HEK293 (cell line): Measurements from ENCODE around the gene SNHG17.
"Not testable (repeated sequence)": the region's sequence is repeated elsewhere in the genome, so short reads cannot be mapped to it uniquely, and the experiment has no call there.

Experiments used
- CTCF ChIA-PET: fragments of 350-600 bp; formaldehyde crosslinking; extraction: SDS; loops from one replicate; lab custom pipeline; 2021; ENCODE audit warnings: antibody characterized with exemption; lab: Yijun Ruan, JAX
- POLR2A ChIA-PET: fragments of 300-600 bp; formaldehyde crosslinking; extraction: SDS; loops from one replicate; lab custom pipeline; 2020; ENCODE audit warnings: antibody characterized with exemption, inconsistent platforms; lab: Yijun Ruan, JAX
- H3K27ac ChIP-seq: fragments of 200-500 bp; sonication (Bioruptor generic); 2 replicates; pipeline ENCODE4 v1.5.1; 2014; ENCODE audit warnings: low read depth, low read length, control low read depth, inconsistent platforms; ENCODE audit errors: extremely low read depth
- H3K36me3 ChIP-seq, 2 experiments: fragments of 200-500 bp in 1 of 2; sonication (Bioruptor generic) in 1 of 2; 1 replicate in 1 of 2; 2 replicates in 1 of 2; pipeline ENCODE4 v1.5.1; 2014 to 2017; ENCODE audit warnings: inconsistent platforms in 2 of 2, low read length in 2 of 2; ENCODE audit not compliant: control insufficient read depth in 2 of 2, insufficient read depth in 1 of 2
- H3K4me1 ChIP-seq: fragments of 200-500 bp; sonication (Bioruptor generic); 2 replicates; pipeline ENCODE4 v1.5.1; 2014; ENCODE audit warnings: mild to moderate bottlenecking, low read length, inconsistent platforms; ENCODE audit not compliant: control insufficient read depth, insufficient read depth
- H3K4me3 ChIP-seq: 2 replicates; pipeline ENCODE4 v1.5.1; 2011; ENCODE audit warnings: low read depth, mild to moderate bottlenecking, control low read depth, low read length, moderate library complexity
- H3K9me3 ChIP-seq: fragments of 200-500 bp; sonication (Bioruptor generic); 2 replicates; pipeline ENCODE4 v1.5.1; 2014; ENCODE audit warnings: low read depth, low read length, inconsistent platforms; ENCODE audit not compliant: control insufficient read depth, insufficient read depth
- BCL11A ChIP-seq: fragments of 450-650 bp; formaldehyde crosslinking; IDR thresholded peaks from 2 replicates; pipeline ENCODE4 v1.5.1; 2016; ENCODE audit warnings: low read depth, missing biosample characterization, missing genetic modification characterization
- ZBTB48 ChIP-seq: fragments of 450-650 bp; formaldehyde crosslinking; IDR thresholded peaks from 2 replicates; pipeline ENCODE4 v1.5.1; 2016; ENCODE audit warnings: missing biosample characterization, missing genetic modification characterization
- ZNF112 ChIP-seq: fragments of 450-650 bp; formaldehyde crosslinking; IDR thresholded peaks from 2 replicates; pipeline ENCODE4 v1.5.0; 2017; ENCODE audit warnings: missing biosample characterization, missing genetic modification characterization
- ZNF133 ChIP-seq: fragments of 450-650 bp; formaldehyde crosslinking; IDR thresholded peaks from 2 replicates; pipeline ENCODE4 v1.5.1; 2016; ENCODE audit warnings: missing biosample characterization, missing genetic modification characterization
- ZNF138 ChIP-seq: fragments of 450-650 bp; formaldehyde crosslinking; IDR thresholded peaks from 2 replicates; pipeline ENCODE4 v1.5.1; 2016; ENCODE audit warnings: missing biosample characterization, missing genetic modification characterization, borderline replicate concordance
- ZNF16 ChIP-seq: fragments of 450-650 bp; formaldehyde crosslinking; IDR thresholded peaks from 2 replicates; pipeline ENCODE4 v1.5.1; 2016; ENCODE audit warnings: low read depth, missing biosample characterization, missing genetic modification characterization
- ZNF211 ChIP-seq: fragments of 450-650 bp; formaldehyde crosslinking; IDR thresholded peaks from 2 replicates; pipeline ENCODE4 v1.5.1; 2016; ENCODE audit warnings: low read depth, missing biosample characterization, missing genetic modification characterization
- ZNF280D ChIP-seq: fragments of 450-650 bp; formaldehyde crosslinking; IDR thresholded peaks from 2 replicates; pipeline ENCODE4 v1.5.1; 2016; ENCODE audit warnings: missing biosample characterization, missing genetic modification characterization
- ZNF335 ChIP-seq: fragments of 450-650 bp; formaldehyde crosslinking; conservative IDR thresholded peaks from 2 replicates; pipeline ENCODE4 v1.5.1; 2016; ENCODE audit warnings: missing biosample characterization, missing genetic modification characterization
- ZNF404 ChIP-seq: fragments of 450-650 bp; formaldehyde crosslinking; IDR thresholded peaks from 2 replicates; pipeline ENCODE4 v1.5.1; 2017; ENCODE audit warnings: missing biosample characterization, missing genetic modification characterization
- ZNF521 ChIP-seq: fragments of 450-650 bp; formaldehyde crosslinking; IDR thresholded peaks from 2 replicates; pipeline ENCODE4 v1.5.1; 2017; ENCODE audit warnings: missing biosample characterization, mild to moderate bottlenecking, missing genetic modification characterization
- ZNF596 ChIP-seq: fragments of 450-650 bp; IDR thresholded peaks from 2 replicates; pipeline ENCODE4 v1.5.0; 2018; ENCODE audit warnings: missing biosample characterization, mild to moderate bottlenecking, missing genetic modification characterization, moderate library complexity
- ZNF600 ChIP-seq: fragments of 450-650 bp; formaldehyde crosslinking; IDR thresholded peaks from 2 replicates; pipeline ENCODE4 v1.5.1; 2016; ENCODE audit warnings: missing biosample characterization, missing genetic modification characterization
- ZNF623 ChIP-seq: fragments of 450-650 bp; formaldehyde crosslinking; IDR thresholded peaks from 2 replicates; pipeline ENCODE4 v1.5.1; 2016; ENCODE audit warnings: missing biosample characterization, missing genetic modification characterization
- ZNF624 ChIP-seq: fragments of 450-650 bp; formaldehyde crosslinking; IDR thresholded peaks from 2 replicates; pipeline ENCODE4 v1.5.1; 2017; ENCODE audit warnings: missing biosample characterization, missing genetic modification characterization
- ZNF660 ChIP-seq: fragments of 450-650 bp; IDR thresholded peaks from 2 replicates; pipeline ENCODE4 v1.5.1; 2018; ENCODE audit warnings: missing biosample characterization, mild to moderate bottlenecking, missing genetic modification characterization
- ZNF76 ChIP-seq: fragments of 450-650 bp; formaldehyde crosslinking; IDR thresholded peaks from 2 replicates; pipeline ENCODE4; 2016; ENCODE audit warnings: low read depth, missing biosample characterization, missing genetic modification characterization, borderline replicate concordance
- ZNF791 ChIP-seq: fragments of 450-650 bp; formaldehyde crosslinking; IDR thresholded peaks from 2 replicates; pipeline ENCODE4 v1.5.1; 2016; ENCODE audit warnings: missing biosample characterization, missing genetic modification characterization
- ZNF843 ChIP-seq: fragments of 450-650 bp; formaldehyde crosslinking; IDR thresholded peaks from 2 replicates; pipeline ENCODE4 v1.5.1; 2016; ENCODE audit warnings: missing biosample characterization, missing genetic modification characterization
- TF ChIP-seq, protein P1 (sequence below): fragments of 450-650 bp; formaldehyde crosslinking; IDR thresholded peaks from 2 replicates; pipeline ENCODE4 v1.5.1; 2016; ENCODE audit warnings: missing biosample characterization, missing genetic modification characterization

The SNHG17 gene

GRCh38 chr20:38441110-38441509 is 6.0 kb upstream of the SNHG17 start:
- H3K4me1 ChIP-seq, H3K27ac ChIP-seq, CTCF ChIA-PET, H3K9me3 ChIP-seq, H3K4me3 ChIP-seq, H3K36me3 ChIP-seq: not testable (repeated sequence)
- POLR2A ChIA-PET, result interaction anchor here (0.6 kb wide), 2 partner anchors 17 to 261 kb away, joined by 4 read pairs; no protein-coding TSS in a partner anchor

GRCh38 chr20:38437796-38438195 is 2.7 kb upstream of the SNHG17 start:
- Histone ChIP-seq H3K9me3 (no peaks in the 10 kb centered on the region), H3K4me1 (no peaks in the 10 kb centered on the region), H3K27ac (no peak overlapping the region), H3K4me3 (no peak overlapping the region), H3K36me3 (peaks cover 6 to 21% of the 10 kb centered on the region in 2 experiments; a peak in 2 of 3 replicates)
- CTCF ChIA-PET, result interaction anchor here (0.6 to 2.4 kb wide), 2 partner anchors 9 to 85 kb away, joined by 3 to 12 read pairs; no protein-coding TSS in a partner anchor
- POLR2A ChIA-PET, result interaction anchor here (1.9 kb wide), 1 partner anchor 8 kb away, joined by 9 read pairs; no protein-coding TSS in a partner anchor
- no peak for TF ChIP-seq ZNF521 (tag by site-specific recombination)
- no peak for TF ChIP-seq ZNF623
- TF ChIP-seq ZNF600 (tag by site-specific recombination), result no peak
- no peak for TF ChIP-seq ZNF596 (tag by site-specific recombination)
- no peak for TF ChIP-seq ZNF660 (tag by site-specific recombination)
- no peak for TF ChIP-seq ZNF16 (tag by site-specific recombination)
- no peak for TF ChIP-seq ZNF280D (tag by site-specific recombination)
- no peak for TF ChIP-seq ZNF138 (tag by site-specific recombination)
- TF ChIP-seq BCL11A (tag by site-specific recombination), result no peak
- TF ChIP-seq ZNF791 (tag by site-specific recombination), result no peak
- no peak for TF ChIP-seq ZNF335
- TF ChIP-seq ZNF843 (tag by site-specific recombination), result no peak
- TF ChIP-seq ZNF404, result no peak
- no peak for TF ChIP-seq ZNF624
- TF ChIP-seq, protein P1, sequence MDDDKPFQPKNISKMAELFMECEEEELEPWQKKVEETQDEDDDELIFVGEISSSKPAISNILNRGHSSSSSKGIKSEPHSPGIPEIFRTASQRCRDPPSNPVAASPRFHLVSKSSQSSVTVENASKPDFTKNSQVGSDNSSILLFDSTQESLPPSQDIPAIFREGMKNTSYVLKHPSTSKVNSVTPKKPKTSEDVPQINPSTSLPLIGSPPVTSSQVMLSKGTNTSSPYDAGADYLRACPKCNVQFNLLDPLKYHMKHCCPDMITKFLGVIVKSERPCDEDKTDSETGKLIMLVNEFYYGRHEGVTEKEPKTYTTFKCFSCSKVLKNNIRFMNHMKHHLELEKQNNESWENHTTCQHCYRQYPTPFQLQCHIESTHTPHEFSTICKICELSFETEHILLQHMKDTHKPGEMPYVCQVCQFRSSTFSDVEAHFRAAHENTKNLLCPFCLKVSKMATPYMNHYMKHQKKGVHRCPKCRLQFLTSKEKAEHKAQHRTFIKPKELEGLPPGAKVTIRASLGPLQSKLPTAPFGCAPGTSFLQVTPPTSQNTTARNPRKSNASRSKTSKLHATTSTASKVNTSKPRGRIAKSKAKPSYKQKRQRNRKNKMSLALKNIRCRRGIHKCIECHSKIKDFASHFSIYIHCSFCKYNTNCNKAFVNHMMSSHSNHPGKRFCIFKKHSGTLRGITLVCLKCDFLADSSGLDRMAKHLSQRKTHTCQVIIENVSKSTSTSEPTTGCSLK (tag by site-specific recombination), result no peak
- TF ChIP-seq ZNF211, result no peak
- TF ChIP-seq, all 188 proteins: peak for 0

DNA sequence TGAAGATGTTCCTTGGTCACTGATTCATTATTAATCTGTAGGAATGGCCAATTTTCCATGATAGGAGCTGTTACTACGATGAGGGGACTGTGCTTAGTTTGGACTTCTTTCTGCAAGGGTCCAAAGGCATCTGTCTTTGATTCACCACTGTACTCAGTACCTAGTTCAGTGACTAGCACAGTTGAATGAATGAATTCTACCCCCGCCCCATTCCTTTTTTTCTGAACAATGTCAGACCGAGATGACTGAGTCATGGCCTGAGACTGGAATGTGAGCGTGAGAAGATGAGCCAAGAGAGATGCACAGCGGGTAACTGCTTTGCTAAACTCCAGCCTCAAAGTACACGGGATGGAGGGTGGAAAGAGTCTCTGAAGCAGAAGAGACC is 419 bp upstream of the SNHG17 start:
- TF ChIP-seq ZNF112 (tag by site-specific recombination) (no peak), ZBTB48 (tag by site-specific recombination) (no peak), ZNF133 (no peak), ZNF76 (tag by site-specific recombination) (no peak)
- Histone ChIP-seq H3K9me3 (no peaks in the 10 kb centered on the region), H3K27ac (no peak overlapping the region), H3K36me3 (peaks cover 9 to 44% of the 10 kb centered on the region in 2 experiments; a peak in 2 of 3 replicates), H3K4me1 (no peaks in the 10 kb centered on the region), H3K4me3 (no peak overlapping the region)
- POLR2A ChIA-PET, result interaction anchor here (0.5 to 2.9 kb wide), 17 partner anchors 9 to 96 kb away, joined by 3 to 96 read pairs (median 4); partner anchors contain the start of gene RALGAPB
- CTCF ChIA-PET, result interaction anchor here (0.6 to 5.1 kb wide), 13 partner anchors 8 to 746 kb away, joined by 3 to 64 read pairs (median 4); partner anchors contain the start of gene RALGAPB
